ENCODE data around the gene GJA8. TPM values are rescaled to one million over a fixed set of nuclear protein-coding genes. Genes with fewer than 3 reads are reported as not detected.
"Not testable (repeated sequence)": the region's sequence is repeated elsewhere in the genome, so short reads cannot be mapped to it uniquely, and the experiment has no call there.

The GJA8 gene
- polyA plus RNA-seq (2011; rRNA removed): not detected in 2 replicates
- polyA minus RNA-seq (2011; rRNA and poly(A)+ RNA removed): not detected in 2 replicates

DNA sequence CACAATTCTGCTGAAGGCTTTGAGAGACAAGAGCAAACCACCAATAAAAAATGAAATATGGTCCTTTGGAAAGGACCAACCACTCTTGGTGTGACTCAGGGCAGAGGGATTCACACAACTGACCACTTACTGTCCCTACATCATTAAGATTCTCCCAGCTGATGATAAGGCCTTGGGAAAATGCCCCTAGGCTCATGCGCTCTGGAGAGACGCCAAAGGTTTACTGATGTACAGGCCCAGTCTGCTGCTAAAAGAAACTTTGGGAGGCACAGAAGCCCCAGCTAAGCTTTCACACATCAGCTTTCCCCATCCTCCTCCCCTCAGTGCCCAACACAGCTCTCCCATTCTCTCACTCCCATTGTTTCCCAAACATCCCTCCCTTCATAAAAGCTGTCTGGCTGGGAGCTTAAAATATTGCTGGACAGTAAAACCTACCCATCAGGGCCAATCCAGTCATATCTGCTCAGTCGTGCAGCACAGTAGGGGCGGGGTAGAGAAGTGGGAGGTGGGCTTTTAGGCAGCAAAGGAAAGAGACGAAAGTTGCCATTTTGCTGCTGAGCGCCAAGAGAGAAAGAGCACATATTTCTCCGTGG is at the start of gene GJA8:
GJA8 (plus strand) TSS at position 543 of the 593 bp plus-strand sequence. CDS start 5,161 bp downstream, outside the sequence.
- TF ChIP-seq CTCF (IDR thresholded peaks at IDR 0.05; ENCODE audit: low read depth, low read length): no peak
- ChIA-PET CTCF (interaction anchor here (6.9 kb wide), 1 partner anchor 10 kb away, joined by 42 read pairs; no protein-coding TSS in a partner anchor), POLR2A (no interaction called here)
- no peak for DNase-seq (ENCODE audit: low read depth, low spot score)
- Histone ChIP-seq H3K9me3 (ENCODE audit: control insufficient read depth, insufficient read depth, low read length) (no peaks in the 10 kb centered on the region), H3K27me3 (ENCODE audit: control insufficient read depth, insufficient read depth, low read length) (no peaks in the 10 kb centered on the region), H3K4me3 (ENCODE audit: low read depth, low read length) (no peak within 1 kb of the TSS), H3K27ac (ENCODE audit: low read depth, low read length) (no peak within 1 kb of the TSS)

- DNase-seq (ENCODE audit: low read depth, low spot score): no peak
- Histone ChIP-seq H3K27ac (ENCODE audit: low read depth, low read length) (no peak overlapping the region), H3K9me3 (ENCODE audit: control insufficient read depth, insufficient read depth, low read length) (no peaks in the 10 kb centered on the region), H3K27me3 (ENCODE audit: control insufficient read depth, insufficient read depth, low read length) (no peaks in the 10 kb centered on the region), H3K4me3 (ENCODE audit: low read depth, low read length) (no peak overlapping the region)
- TF ChIP-seq CTCF (IDR thresholded peaks at IDR 0.05; ENCODE audit: low read depth, low read length): no peak
- ChIA-PET POLR2A (no interaction called here), CTCF (no interaction called here)
Measured at GRCh38 chr1:147853391-147853790, 49.2 kb upstream of the GJA8 start.

DNA sequence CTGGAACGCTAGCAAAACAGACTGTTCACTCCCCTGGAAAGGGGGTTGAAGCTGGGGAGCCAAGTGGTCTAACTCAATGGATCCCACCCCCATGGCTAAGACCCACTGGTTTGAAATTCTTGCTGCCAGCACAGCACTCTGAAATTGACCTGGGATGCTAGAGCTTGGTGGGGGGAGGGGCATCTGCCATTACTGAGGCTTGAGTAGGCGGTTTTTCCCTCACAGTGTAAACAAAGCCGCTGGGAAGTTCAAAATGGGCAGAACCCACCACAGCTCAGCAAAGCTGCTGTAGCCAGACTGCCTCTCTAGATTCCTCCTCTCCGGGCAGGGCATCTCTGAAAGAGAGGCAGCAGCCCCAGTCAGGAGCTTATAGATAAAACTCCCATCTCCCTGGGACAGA is 47.6 kb upstream of the GJA8 start:
- POLR2A ChIA-PET; H3K4me3 ChIP-seq (ENCODE audit: low read depth, low read length); H3K9me3 ChIP-seq (ENCODE audit: control insufficient read depth, insufficient read depth, low read length); DNase-seq (ENCODE audit: low read depth, low spot score); H3K27me3 ChIP-seq (ENCODE audit: control insufficient read depth, insufficient read depth, low read length); H3K27ac ChIP-seq (ENCODE audit: low read depth, low read length); CTCF ChIA-PET: not testable (repeated sequence)

GRCh38 chr1:147855996-147856395 is 46.6 kb upstream of the GJA8 start:
- CTCF ChIA-PET; DNase-seq (ENCODE audit: low read depth, low spot score); H3K27me3 ChIP-seq (ENCODE audit: control insufficient read depth, insufficient read depth, low read length); H3K27ac ChIP-seq (ENCODE audit: low read depth, low read length); POLR2A ChIA-PET; H3K4me3 ChIP-seq (ENCODE audit: low read depth, low read length); H3K9me3 ChIP-seq (ENCODE audit: control insufficient read depth, insufficient read depth, low read length): not testable (repeated sequence)

DNA sequence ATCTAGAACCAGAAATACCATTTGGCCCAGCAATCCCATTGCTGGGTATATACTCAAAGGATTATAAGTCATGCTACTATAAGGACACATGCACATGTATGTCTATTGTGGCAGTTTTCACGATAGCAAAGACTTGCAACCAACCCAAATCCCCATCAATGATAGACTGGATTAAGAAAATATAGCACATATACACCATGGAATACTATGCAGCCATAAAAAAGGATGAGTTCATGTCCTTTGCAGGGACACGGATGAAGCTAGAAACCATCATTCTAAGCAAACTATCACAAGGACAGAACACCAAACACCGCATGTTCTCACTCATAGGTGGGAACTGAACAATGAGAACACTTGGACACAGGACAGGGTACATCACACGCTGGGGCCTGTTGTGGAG is 35.4 kb upstream of the GJA8 start:
- CTCF ChIA-PET; POLR2A ChIA-PET; H3K4me3 ChIP-seq (ENCODE audit: low read depth, low read length); H3K27ac ChIP-seq (ENCODE audit: low read depth, low read length); H3K9me3 ChIP-seq (ENCODE audit: control insufficient read depth, insufficient read depth, low read length); DNase-seq (ENCODE audit: low read depth, low spot score); H3K27me3 ChIP-seq (ENCODE audit: control insufficient read depth, insufficient read depth, low read length): not testable (repeated sequence)

DNA sequence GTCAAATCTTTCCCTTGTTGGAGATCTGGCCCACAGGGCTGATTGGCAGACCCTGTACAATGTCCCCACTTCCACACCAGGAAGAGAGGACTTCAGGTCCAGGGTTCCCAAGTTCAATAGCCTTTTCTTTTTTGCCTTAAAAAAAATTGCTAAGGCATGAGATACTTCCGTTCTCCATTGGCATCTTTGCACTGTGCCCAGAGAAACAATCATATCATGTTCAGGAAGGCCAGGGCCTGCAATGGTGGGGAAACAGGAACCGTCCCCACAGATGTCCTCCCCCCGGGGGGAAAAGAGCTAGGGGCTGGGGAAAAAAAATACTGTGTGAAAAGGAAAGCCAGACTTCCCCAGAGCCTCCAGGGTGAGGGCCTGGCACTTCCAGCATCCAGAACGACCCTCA is 24.6 kb upstream of the GJA8 start:
- DNase-seq (ENCODE audit: low read depth, low spot score): no peak
- TF ChIP-seq CTCF (IDR thresholded peaks at IDR 0.05; ENCODE audit: low read depth, low read length): no peak
- H3K4me3 ChIP-seq (ENCODE audit: low read depth, low read length): no peak overlapping the region
- H3K27ac ChIP-seq (ENCODE audit: low read depth, low read length): no peak overlapping the region
- no peaks in the 10 kb centered on the region for H3K27me3 ChIP-seq (ENCODE audit: control insufficient read depth, insufficient read depth, low read length)
- POLR2A ChIA-PET: no interaction called here
- CTCF ChIA-PET: interaction anchor here (2.7 kb wide), 1 partner anchor 15 kb away, joined by 13 read pairs; no protein-coding TSS in a partner anchor
- no peaks in the 10 kb centered on the region for H3K9me3 ChIP-seq (ENCODE audit: control insufficient read depth, insufficient read depth, low read length)
